Osteocyte (in vitro differentiated cells): ENCODE results near the gene CDH13. TPM values are rescaled to one million over a fixed set of nuclear protein-coding genes. Genes with fewer than 3 reads are reported as not detected.

Experiments used
- DNase-seq: peaks from one replicate; pipeline ENCODE4 v3.0.0; 2021; ENCODE audit warnings: mixed read lengths; ENCODE audit not compliant: unreplicated experiment; ENCODE audit errors: extremely low spot score
- H3K27ac Mint-ChIP-seq: one replicate; pipeline ENCODE4 v1.8.0; 2021; ENCODE audit warnings: mild to moderate bottlenecking, mixed read lengths; ENCODE audit not compliant: unreplicated experiment
- H3K27me3 Mint-ChIP-seq: one replicate; pipeline ENCODE4 v1.8.0; 2021; ENCODE audit warnings: mixed read lengths; ENCODE audit not compliant: unreplicated experiment
- H3K36me3 Mint-ChIP-seq: one replicate; pipeline ENCODE4 v1.8.0; 2021; ENCODE audit warnings: mixed read lengths; ENCODE audit not compliant: unreplicated experiment
- H3K4me1 Mint-ChIP-seq: one replicate; pipeline ENCODE4 v1.8.0; 2021; ENCODE audit warnings: mixed read lengths; ENCODE audit not compliant: unreplicated experiment
- H3K4me3 Mint-ChIP-seq: one replicate; pipeline ENCODE4 v1.8.0; 2021; ENCODE audit warnings: mild to moderate bottlenecking, moderate library complexity, mixed read lengths; ENCODE audit not compliant: unreplicated experiment
- H3K9me3 Mint-ChIP-seq: one replicate; pipeline ENCODE4 v1.8.0; 2021; ENCODE audit warnings: mixed read lengths; ENCODE audit not compliant: unreplicated experiment
- long read RNA-seq: library from polyadenylated mRNA; unstranded; transcript quantifications from one replicate; pipeline ENCODE4 v2.0.0, GENCODE V29; 2021
- total RNA-seq: library from RNA; stranded (reverse); gene quantifications from 2 replicates; pipeline ENCODE4 v1.2.1, GENCODE V29; 2021
- TF ChIP-seq, protein P1 (sequence below): fragments of 200-600 bp; sonication (generic); IDR thresholded peaks from 2 replicates; pipeline ENCODE4 v1.5.0; 2021; ENCODE audit warnings: antibody characterized with exemption, mild to moderate bottlenecking, moderate library complexity

Gene CDH13
- 27.0 and 30.7 TPM in 2 replicates for total RNA-seq
- long read RNA-seq, partial matches to known transcripts = 140 of 154 reads
- long read RNA-seq, other reads (novel, unspliced or antisense) = 14 of 154 reads

DNA sequence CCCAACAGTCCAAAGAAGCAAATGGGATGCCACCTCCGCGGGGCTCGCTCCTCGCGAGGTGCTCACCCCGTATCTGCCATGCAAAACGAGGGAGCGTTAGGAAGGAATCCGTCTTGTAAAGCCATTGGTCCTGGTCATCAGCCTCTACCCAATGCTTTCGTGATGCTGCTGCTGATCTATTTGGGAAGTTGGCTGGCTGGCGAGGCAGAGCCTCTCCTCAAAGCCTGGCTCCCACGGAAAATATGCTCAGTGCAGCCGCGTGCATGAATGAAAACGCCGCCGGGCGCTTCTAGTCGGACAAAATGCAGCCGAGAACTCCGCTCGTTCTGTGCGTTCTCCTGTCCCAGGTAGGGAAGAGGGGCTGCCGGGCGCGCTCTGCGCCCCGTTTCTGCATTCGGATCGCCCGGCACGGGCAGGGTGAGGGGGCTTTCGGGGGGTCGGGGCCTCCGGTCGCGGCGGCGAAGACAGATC, at the start of gene CDH13:
TSS of gene CDH13 (plus strand) at position 179 of the 471 bp plus-strand sequence.
- H3K4me1 Mint-ChIP-seq = peaks cover 40% of the 10 kb centered on the region
- no peaks in the 10 kb centered on the region for H3K9me3 Mint-ChIP-seq
- H3K36me3 Mint-ChIP-seq = no peaks in the 10 kb centered on the region
- no peak for DNase-seq
- peak within 1 kb of the TSS; percentile 53 for H3K27ac Mint-ChIP-seq
- H3K27me3 Mint-ChIP-seq = peaks cover 2% of the 10 kb centered on the region
- H3K4me3 Mint-ChIP-seq = peak within 1 kb of the TSS; percentile 85
- TF ChIP-seq, protein P1, sequence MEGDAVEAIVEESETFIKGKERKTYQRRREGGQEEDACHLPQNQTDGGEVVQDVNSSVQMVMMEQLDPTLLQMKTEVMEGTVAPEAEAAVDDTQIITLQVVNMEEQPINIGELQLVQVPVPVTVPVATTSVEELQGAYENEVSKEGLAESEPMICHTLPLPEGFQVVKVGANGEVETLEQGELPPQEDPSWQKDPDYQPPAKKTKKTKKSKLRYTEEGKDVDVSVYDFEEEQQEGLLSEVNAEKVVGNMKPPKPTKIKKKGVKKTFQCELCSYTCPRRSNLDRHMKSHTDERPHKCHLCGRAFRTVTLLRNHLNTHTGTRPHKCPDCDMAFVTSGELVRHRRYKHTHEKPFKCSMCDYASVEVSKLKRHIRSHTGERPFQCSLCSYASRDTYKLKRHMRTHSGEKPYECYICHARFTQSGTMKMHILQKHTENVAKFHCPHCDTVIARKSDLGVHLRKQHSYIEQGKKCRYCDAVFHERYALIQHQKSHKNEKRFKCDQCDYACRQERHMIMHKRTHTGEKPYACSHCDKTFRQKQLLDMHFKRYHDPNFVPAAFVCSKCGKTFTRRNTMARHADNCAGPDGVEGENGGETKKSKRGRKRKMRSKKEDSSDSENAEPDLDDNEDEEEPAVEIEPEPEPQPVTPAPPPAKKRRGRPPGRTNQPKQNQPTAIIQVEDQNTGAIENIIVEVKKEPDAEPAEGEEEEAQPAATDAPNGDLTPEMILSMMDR = no peak

DNA sequence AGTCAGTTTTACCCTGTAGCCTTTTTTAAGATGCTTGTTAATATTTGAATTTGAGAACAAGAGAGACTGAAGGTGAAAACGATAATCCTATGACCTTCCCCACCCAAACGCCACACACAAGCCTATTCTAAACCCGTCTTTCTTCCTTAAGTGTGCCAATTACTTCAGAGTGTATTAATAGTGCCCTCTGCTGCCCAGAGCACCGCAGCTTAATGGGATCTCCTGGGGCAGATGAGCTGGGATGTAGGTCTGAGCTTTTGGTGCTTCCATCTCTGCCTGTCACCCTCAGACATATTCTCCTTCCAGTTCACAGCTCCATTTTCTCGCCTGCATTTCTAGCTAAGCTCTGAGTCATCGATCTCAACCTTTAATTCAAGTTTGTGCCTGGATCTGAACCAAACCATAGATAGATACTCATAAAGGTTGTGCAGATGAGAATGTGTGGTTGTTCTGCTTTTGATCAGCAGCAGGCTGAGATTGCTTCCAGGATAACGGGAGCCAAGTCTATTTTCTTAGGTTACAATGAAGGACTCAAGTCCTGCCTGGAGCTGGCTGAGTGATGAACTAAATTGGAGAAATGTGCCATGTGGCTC, 46.4 kb upstream of the CDH13 start:
- H3K4me3 Mint-ChIP-seq = no peak overlapping the region
- no peak overlapping the region for H3K27ac Mint-ChIP-seq
- no peak for DNase-seq
- no peaks in the 10 kb centered on the region for H3K4me1 Mint-ChIP-seq
- H3K36me3 Mint-ChIP-seq = no peaks in the 10 kb centered on the region
- H3K27me3 Mint-ChIP-seq = peaks cover 39% of the 10 kb centered on the region
- no peaks in the 10 kb centered on the region for H3K9me3 Mint-ChIP-seq
- TF ChIP-seq, protein P1 = no peak

DNA sequence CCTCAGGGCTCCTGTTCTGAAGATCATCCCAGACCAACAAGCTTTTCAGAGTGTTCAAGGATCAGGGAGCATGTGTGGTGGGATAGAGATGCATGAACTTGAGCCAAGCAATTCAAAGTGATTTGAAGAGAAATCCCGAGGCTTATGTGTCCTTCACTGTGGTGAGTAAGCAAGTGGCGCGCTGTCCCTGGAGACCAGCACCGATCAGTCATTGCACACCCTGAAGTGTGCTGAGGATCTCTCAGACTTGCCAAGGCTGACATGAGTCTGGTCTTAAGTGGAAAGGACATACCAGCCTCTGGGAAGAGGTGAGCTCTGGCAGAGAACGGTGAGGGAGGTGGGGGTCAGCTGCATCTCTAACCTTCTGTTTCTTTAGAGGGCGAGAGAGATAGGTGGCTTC, 43.8 kb upstream of the CDH13 start:
- no peak for DNase-seq
- no peak overlapping the region for H3K4me3 Mint-ChIP-seq
- peaks cover 23% of the 10 kb centered on the region for H3K27me3 Mint-ChIP-seq
- H3K27ac Mint-ChIP-seq = no peak overlapping the region
- H3K9me3 Mint-ChIP-seq = no peaks in the 10 kb centered on the region
- H3K4me1 Mint-ChIP-seq = no peaks in the 10 kb centered on the region
- TF ChIP-seq, protein P1 = no peak
- no peaks in the 10 kb centered on the region for H3K36me3 Mint-ChIP-seq

DNA sequence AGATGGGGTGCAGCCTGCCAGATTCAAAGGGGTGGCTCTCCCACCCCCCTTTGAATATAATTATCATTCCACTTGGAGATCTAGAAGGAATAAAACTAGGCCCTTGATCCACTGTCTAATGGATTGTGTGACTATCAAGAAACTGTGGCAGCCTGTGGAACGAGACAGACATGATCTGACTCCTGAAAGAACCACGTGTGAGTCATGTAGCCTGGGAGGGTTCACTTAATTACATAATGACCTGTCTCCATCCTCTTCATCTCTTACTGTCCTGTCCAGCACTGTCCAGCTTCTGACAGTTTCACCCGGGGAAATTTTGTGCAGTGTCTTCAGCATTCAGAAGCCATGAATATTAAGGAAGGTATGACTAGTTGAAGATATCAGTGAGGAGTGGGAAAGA, 43.3 kb upstream of the CDH13 start:
- TF ChIP-seq, protein P1 = no peak
- Mint-ChIP-seq H3K4me1 (no peaks in the 10 kb centered on the region), H3K4me3 (no peak overlapping the region), H3K36me3 (no peaks in the 10 kb centered on the region), H3K27me3 (peaks cover 21% of the 10 kb centered on the region), H3K27ac (no peak overlapping the region), H3K9me3 (no peaks in the 10 kb centered on the region)
- no peak for DNase-seq

DNA sequence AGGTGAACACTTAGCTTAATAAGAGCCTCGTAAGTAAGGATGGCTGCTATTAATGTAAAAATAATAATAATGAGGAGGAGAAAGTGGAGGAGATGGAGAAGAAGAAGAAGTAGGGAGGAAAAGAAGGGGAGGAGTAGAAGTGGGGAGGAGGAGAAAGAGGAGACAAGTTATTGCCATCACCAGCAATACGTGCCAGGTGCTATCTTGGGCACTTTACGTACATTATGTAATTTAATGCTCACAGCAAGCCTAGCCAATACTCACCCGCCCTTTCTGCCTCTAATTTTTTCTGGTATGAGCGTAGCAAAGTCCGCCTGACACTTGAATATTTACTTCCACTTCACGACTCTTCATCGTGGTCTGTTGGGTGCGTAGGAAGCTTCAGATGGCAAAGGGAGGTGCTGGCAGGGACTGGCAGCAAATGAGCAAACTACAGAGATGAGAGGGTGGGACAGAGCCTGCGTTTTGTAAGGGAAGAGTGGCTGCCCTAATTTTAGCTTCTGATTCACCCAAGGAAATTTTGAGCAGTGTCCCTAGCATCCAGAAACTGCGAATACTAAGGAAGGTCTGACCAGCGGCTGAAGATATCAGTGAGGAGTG, 42.1 kb upstream of the CDH13 start:
- Mint-ChIP-seq H3K27me3 (peaks cover 22% of the 10 kb centered on the region), H3K9me3 (no peaks in the 10 kb centered on the region), H3K4me1 (no peaks in the 10 kb centered on the region), H3K27ac (no peak overlapping the region), H3K36me3 (no peaks in the 10 kb centered on the region), H3K4me3 (no peak overlapping the region)
- DNase-seq = peak; percentile 32
- TF ChIP-seq, protein P1 = no peak
